ENCODE results near the gene KLK13.
A peak's percentile ranks its signal among the peaks of the same experiment; 100 is the strongest.

KLK13 gene

DNA sequence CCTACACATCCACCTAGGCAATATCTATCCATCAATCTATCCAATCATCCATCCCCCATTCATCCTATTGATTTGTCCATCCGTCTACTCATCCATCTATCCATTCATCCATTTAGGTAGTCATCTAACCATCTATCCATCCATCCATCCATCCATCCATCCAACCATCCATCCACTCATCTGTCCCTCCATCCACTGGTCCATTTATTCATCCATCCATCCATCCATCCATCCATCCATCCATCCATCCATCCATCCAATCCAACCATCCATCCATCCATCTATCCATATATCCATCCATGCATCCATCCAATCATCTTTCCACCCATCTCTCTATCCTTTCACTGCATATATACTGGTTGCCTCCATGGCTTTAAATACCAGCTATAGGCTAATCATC is 3.9 kb downstream of the KLK13 start:
- DNase-seq (ENCODE audit: low spot score): no peak

- DNase-seq (ENCODE audit: low spot score): no peak
These were observed 4.6 kb downstream of the KLK13 start for GRCh38 chr19:51060336-51060735.

DNA sequence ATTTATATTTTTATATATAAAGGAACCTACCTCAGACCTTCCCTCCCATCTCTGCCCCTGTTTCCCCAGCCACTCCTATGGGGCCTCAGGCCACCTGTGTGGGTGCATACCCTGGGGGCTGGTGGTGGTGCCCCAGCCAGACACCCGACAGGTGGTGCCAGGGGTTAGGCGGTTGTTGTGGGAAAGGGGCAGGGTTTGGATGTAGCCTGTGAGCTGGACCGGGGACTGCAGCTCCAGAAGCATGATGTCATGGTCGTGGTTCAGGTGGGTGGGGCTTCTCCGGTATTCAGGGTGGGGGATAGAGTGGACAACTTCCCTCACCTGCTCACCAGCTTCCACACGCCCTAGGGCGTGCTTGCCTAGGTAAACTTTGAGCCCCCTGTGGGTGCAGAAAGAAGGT is 5.2 kb downstream of the KLK13 start:
- DNase-seq (ENCODE audit: low spot score): no peak

DNA sequence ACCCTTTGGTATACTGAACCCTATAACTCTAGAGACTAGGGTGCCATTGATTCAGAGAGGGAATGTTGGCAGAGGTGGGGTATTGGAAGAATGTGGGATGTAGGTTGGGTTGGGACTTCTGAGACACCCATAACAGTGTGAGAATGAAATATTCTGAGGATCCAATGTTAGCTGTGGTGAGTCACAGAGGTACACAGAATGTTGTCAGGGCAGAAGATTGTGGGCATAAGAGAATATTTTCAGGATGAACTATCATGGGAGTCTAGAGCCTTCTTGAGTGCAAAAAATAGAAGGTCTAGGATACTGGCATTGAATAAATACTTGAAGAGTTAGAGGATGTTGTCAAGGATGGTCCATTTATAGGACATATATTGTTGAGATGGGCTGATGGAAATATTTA is 9.0 kb downstream of the KLK13 start:
- DNase-seq (ENCODE audit: low spot score): no peak

DNA sequence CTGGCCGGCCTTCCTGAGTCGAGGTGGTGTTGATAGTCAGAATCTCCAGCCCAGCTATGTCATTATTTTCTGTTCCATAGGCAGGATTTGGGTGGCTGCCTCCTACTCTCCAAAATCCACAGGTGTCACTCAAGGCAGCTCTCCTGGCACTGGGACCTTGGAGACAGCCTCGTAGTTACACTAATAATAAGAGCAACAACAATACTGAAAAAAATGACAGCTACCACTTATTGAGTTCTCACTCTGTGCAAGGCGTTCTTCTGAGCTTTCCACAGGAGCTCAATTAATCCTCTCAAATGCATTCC is 17.9 kb downstream of the KLK13 start:
- no peak for DNase-seq (ENCODE audit: low spot score)

DNA sequence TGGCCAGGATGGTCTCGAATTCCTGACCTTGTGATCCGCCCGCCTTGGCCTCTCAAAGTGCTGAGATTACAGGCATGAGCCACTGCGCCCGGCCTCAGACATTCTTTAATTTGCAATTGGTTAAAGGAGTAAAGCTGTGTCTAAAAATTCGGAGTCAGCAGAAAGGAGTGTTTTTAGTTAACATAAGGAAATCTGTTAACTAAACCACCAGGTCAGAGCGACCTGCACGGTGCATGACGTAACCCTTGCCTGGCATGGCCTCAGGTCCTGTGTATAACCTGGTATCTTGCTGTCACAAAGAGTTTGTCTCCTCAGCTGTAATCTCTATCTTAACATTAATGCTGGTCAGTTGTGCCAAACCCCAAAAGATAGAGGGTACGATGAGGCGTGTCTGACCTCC is 20.6 kb downstream of the KLK13 start:
- DNase-seq (ENCODE audit: low spot score): no peak

DNA sequence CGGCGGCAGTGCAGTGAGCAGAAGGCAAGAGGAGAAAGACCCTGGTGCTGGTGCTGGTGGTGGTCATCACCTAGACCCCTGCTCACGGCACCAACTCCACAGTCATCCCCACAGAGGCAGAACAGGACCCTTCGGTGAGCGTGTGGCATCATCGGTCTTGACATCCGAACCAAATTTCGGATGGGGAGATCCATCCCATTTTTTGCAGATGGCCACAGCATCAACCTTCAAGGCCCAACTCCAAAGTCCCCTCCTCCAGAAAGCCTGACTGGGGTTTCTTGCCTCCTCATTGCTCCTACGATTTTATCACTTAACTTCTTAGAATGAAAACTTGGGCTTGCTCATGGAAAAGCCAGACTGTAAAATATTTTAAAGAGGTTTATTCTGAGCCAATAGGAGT is 21.4 kb downstream of the KLK13 start:
- no peak for DNase-seq (ENCODE audit: low spot score)

- no peak for DNase-seq (ENCODE audit: low spot score)
These were observed 24.7 kb downstream of the KLK13 start for GRCh38 chr19:51040151-51040550.

GRCh38 chr19:51036519-51036918 is 28.4 kb downstream of the KLK13 start:
- DNase-seq (ENCODE audit: low spot score): no peak

DNA sequence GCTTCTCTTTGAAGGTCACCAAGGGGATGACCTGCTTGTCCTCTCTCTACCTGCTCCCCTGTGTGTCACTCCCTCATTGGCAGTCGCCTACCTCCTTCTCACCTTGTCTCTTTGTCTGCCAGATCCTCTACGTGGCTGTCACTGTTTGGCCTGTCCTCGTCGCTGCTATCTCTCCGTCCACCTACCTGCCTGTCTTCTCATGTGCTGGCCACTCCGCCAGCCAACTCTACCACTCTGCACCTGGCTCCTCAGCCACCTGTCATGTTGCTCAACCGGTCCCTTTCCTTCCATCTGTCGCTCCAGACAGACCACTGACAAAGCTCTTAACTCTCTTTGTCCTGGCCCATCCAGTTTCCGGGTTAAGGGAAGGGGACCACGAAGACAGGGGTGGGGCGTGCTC is 30.2 kb downstream of the KLK13 start, which contains the start of gene KLK12:
TSS of gene KLK12 (minus strand) at position 299 of the 400 bp plus-strand sequence. CDS start 381 bp downstream, outside the sequence.
- DNase-seq (ENCODE audit: low spot score): no peak

DNA sequence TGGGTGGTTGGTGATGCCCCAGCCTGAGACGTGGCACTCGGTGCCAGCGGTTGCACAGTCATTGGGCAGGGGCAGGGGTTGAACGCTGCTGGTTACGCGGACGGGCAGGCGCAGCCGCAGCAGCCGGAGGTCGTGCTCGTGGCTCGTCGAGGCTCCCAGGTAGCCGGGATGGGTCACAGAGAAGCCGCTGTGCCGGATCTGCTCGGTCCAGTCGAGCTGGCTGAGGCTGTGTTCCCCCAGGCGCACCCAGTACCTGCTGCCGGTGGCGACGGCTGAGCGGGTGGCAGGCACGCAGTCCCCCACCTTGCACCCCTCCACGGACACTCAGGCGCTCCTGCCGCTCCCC is 33.0 kb downstream of the KLK13 start:
- DNase-seq (ENCODE audit: low spot score): no peak

DNA sequence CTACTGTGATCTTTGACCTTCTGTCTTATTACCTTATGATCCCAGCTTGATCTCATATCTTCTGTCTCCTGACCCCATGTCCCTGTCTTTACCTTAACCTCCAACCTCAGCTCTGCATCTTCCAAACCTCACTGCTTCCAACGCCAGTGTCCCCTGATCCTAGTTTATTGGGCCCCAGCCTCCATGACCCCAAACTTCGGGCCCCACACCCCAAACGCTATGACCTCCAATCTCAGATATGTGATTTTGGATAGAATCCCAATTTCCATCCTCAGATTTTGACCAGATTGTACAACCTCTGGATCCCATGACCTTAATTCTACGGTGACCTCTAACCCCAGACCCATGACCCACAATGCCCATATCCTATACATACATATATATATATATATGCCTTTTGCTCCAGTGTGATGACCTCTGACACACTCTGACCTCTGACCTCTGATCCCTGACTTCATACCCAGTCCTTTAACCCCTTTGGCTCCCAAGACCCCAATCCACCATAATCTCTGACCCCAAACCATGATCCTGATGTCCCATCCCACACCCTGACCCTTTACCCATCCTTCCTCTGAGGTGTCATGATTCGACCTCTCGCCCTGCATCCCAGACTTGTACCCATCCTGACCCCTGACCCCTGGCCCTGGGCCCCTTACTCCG is 33.5 kb downstream of the KLK13 start:
- no peak for DNase-seq (ENCODE audit: low spot score)

DNA sequence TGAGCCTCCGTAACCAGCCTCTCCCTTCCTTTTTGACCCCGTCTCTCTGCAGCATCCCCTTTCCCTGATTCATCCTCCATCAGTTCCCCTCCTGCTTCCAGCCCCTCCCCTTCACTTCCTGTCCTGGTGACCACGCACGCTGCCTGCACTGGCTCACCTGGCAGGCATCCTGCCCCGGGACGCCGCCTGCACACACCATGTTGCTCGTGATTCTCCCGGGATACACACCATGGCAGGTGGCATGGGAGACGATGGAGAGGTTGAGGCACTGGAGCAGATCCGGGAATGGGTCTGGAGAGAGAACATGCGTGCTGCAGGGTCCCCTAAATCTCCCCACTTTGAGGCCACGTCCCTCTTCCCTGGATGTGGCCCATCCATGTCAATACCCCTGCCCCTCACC is 34.3 kb downstream of the KLK13 start:
- no peak for DNase-seq (ENCODE audit: low spot score)

DNA sequence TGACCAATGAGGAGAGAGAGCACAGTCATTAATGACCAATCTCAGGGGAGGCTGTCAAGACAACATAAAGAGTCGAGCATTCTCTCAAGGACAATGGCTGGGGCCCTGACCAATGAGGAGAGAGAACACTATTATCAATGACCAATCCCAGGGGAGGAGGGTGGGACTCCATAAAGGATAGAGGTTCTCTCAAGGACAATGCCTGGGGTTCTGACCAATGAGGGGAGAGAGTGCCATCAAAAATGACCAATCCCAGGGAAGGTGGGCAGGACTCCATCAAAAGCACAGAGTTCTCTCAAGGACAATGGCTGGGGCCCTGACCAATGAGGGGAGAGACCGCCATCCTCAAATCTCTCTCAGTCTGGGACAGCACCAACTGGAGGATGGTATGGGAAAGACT is 35.2 kb downstream of the KLK13 start:
- no peak for DNase-seq (ENCODE audit: low spot score)

DNA sequence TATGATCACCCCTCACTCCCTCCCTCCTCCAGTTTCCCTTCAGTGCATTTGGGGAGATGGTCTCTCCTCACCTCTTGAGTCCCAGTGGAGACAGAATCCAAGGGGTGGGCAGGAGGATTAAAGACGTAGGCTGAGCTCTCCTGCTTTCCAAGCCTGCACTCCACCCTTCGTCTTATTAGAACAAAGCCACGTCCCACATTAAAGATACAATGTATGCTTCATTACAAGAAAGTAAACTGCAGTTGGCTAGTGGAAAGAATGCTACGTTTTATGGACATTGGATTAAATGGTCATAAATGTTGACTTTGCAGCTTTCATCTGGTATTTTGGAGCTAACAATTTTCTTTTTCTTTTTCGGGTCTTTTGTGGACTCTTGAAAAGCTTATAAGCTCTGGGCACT is 37.0 kb downstream of the KLK13 start:
- DNase-seq (ENCODE audit: low spot score): no peak

GRCh38 chr19:51027126-51027806 is 37.6 kb downstream of the KLK13 start:
- no peak for DNase-seq (ENCODE audit: low spot score)

DNA sequence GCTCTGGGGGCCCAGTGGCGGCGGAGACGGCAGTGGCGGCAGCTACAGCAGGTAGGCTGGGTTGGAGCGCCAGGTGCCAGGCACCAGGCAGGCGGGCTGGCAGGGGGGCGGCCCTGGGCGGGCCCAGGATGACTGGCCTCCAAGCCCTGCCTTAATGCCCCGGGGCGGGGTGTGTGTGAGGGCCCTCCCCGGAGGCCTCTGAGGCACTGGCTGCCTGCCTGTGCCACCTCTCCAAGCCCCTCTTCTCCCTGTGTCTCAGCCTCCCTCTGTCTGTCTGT is 38.4 kb downstream of the KLK13 start, which contains the start of gene KLK11:
TSS of gene KLK11 (minus strand) at position 63 of the 278 bp plus-strand sequence. CDS start 985 bp downstream, outside the sequence.
- no peak for DNase-seq (ENCODE audit: low spot score)

GRCh38 chr19:51025809-51026553 is 38.9 kb downstream of the KLK13 start:
- DNase-seq (ENCODE audit: low spot score): no peak

DNA sequence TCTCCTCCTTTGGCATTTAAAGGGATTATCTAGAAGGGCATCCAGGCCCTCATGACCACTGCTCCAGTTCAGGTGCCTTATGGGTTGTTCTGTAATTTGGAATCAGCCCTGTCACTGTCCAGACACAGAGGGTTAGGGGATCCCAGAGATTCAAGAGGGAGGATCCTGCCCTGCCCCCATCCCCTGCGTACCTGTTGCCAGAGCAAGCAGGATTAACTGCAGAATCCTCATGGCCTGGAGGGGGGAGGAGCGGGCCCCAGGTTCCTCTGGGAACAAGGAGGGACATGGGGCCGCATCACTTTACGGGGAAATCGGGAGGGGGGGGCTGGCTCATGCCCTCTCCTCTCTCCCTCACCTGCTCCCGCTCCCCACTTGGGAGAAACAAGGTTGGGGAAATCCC is 39.5 kb downstream of the KLK13 start:
- DNase-seq (ENCODE audit: low spot score): no peak

GRCh38 chr19:51024924-51025323 is 40.0 kb downstream of the KLK13 start:
- DNase-seq (ENCODE audit: low spot score): no peak

DNA sequence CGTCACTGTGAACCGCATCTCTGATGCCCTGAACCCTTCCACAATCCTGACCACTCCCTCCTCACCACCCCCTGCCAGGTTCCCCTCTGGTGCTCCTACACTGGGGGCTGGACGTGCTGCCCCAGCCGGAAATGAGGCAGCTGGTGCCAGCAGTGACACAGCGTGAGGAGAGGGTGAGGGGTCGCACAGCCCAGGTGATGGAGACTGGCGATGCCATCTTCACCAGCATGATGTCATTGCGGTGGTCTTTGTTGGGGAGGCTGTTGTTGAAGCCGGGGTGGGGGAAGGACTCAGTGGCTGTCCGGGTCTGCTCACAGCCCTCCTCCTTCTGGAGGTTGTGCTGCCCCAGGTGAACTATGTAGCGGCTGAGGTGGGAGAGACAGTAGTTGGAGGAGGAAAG is 40.9 kb downstream of the KLK13 start:
- DNase-seq (ENCODE audit: low spot score): no peak

DNA sequence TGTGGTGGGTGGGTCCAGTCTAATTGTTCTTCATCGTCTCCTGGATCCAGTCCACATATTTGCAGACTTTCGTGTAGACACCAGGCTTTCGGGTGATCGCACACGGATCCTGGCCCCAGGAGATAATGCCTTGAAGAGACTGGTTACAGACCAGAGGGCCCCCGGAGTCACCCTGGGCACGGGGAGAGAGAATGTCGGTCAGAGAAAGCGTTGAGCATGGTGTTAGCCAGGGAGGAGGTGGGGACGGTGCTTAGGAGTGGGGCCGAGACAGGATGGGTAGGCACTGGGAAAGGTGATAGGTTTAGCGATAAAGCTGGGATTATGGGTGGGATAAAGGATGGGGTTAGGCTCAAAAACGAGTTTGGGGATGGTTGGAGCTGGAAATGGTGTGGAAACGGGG is 42.4 kb downstream of the KLK13 start:
- no peak for DNase-seq (ENCODE audit: low spot score)

DNA sequence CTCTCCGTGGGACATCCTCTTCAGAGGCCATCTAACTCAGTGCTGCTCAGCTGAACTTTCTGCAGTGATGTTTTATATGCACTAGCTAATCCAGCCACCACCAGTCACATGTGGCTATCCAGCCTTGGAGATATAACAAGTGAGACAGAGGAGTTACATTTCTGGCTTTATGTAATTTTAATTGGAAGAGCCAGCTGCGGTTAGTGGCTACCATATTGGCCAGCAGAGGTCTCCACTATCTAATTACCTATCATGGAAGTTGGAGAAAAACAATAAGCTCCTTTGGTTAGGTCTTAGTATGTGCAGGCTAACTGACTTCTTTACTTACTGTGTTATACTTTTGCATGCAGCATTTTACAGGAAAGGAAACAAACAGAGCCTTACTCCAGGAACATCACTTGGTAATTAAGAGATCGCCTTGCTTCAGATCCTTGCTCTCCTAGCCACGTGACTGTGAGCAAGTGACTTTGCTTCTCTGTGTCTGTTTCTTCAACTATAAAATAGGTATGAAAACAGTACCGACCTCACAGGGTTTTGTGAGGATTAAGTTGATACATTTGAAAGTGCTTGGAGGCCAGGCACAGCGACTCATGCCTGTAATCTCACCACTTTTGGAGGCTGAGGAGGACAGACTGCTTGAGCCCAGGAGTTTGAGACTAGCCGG is 43.8 kb downstream of the KLK13 start:
- DNase-seq (ENCODE audit: low spot score): peak; percentile 66
